ENCODE measurements around the gene KLKB1.

Gene KLKB1

GRCh38 chr4:186227221-186227620 is at the start of gene KLKB1:
Gene KLKB1, plus strand, starts transcription at chr4:186227507. Its CDS starts 689 bp downstream, at chr4:186228196.
- no peak for DNase-seq (ENCODE audit: low read depth in 2 of 2)

GRCh38 chr4:186188107-186188506 is 39.2 kb upstream of the KLKB1 start:
- DNase-seq (ENCODE audit: low read depth in 2 of 2): no peak

DNA sequence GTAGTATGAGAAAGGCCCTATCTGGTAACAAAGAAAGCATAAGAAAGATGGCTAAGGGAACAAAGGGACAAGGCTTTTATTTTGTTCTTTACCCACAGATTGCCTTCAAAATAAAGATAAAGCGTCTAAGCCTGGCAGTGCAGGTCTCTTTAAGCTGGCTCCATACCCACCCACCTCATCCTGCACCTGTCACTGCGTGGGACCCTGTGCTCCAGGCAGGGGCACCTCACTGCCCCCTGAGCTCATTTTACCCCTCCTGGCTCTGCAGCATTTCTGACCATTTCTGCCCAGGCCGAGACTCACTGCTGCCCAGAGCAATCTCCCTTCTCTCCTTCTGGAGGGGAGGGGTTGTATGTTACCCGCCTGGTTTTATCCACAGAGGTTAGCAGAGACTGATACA is 37.7 kb upstream of the KLKB1 start:
- no peak for DNase-seq (ENCODE audit: low read depth in 2 of 2)

- DNase-seq (ENCODE audit: low read depth in 2 of 2): peak; percentile 24 to 34
Measured at GRCh38 chr4:186190581-186191199, 36.6 kb upstream of the KLKB1 start.

GRCh38 chr4:186191200-186192065 is 35.9 kb upstream of the KLKB1 start, which contains the start of gene CYP4V2:
Gene CYP4V2, plus strand, starts transcription at chr4:186191567. Its CDS starts 257 bp downstream, at chr4:186191824.
- peak; percentile 74 to 78 for DNase-seq (ENCODE audit: low read depth in 2 of 2)

GRCh38 chr4:186192066-186192612 is 35.2 kb upstream of the KLKB1 start:
- DNase-seq (ENCODE audit: low read depth in 2 of 2): peak in 1 of 2 donors; percentile 11

DNA sequence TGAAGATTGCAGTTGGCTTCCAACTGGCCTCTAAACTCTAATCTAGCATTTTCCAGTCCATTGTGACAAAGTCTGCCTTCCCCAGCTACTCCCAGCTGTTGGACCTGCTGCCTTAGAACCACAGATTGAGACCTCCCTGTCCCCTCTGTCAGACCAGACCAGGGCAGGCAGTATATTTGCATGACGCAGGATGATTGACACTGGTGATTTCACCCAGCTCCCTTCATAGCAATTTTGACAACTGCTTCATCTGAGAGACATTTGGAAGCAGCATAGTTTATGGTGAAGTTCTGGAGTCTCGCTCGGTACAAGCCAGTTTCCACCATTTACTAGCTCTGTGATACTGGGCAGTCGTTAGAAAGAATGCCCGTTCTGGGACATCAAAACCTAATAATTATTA is 33.5 kb upstream of the KLKB1 start:
- DNase-seq (ENCODE audit: low read depth in 2 of 2): no peak

DNA sequence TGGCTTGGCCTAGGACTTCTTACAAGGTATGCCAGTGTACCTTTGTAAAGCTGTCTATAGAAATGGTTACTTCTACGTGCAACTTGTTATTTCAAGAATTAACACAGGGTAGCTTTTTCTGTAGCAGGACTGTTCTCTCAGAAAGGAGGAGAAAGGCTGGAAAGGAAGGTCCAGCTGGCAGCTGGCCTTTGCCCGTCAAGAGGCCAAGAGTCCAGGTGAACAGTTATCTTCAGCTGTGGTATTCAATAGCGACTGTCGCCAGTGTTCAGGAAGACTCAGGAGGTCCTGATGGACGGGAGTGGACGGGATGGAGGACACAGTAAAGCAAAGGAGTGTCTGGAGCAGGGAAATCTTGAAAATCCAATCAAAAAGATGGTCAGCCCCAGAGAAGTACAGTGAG is 31.2 kb upstream of the KLKB1 start:
- DNase-seq (ENCODE audit: low read depth in 2 of 2): no peak

- DNase-seq (ENCODE audit: low read depth in 2 of 2): no peak
Measured at GRCh38 chr4:186200516-186200915, 26.8 kb upstream of the KLKB1 start.

GRCh38 chr4:186201010-186201409 is 26.3 kb upstream of the KLKB1 start:
- DNase-seq (ENCODE audit: low read depth in 2 of 2): no peak

- DNase-seq (ENCODE audit: low read depth in 2 of 2): peak in 1 of 2 donors; percentile 17
Measured at GRCh38 chr4:186201535-186202230, 25.6 kb upstream of the KLKB1 start.

DNA sequence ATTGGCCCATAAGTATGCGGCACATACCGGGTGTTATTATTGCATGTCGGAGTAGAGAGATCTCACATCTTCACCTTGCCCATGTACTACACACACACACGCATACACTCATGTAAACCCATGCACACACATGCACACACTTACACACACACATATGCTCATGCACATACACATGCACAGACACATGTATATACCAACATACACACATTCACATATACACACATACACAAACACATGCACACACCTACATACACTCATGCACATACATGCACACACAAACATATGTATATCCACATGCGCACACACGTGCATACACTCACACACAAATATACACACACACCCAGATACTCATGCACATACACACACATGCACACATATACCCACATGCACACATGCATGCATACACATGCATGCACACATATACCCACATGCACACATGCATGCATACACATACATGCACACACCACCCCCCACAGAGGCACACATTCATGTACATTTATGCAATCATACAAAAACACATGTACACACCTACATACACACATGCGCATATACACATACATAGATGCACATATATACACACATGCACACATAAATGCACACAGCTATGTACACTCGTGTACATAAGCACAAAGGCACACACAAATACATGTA is 24.7 kb upstream of the KLKB1 start:
- DNase-seq (ENCODE audit: low read depth in 2 of 2): no peak

DNA sequence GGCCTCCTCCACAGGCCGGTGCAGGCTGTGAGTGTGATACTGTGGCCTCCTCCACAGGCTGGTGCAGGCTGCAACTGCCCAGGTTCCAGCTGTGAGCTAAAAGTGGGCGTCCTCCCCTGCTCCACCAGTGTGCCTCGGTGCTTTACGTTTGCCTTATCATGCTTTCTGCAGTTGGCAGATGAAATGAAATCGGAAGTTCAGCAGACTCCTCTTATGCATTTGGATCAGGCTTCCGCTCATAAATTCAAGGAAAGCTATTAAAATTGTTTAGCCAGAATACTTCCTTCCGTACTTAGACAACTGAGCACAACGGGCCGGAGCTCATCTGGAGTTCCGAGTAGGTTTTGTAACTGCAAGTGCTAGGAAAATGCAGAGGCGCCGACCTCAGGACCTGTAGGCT is 23.9 kb upstream of the KLKB1 start:
- DNase-seq (ENCODE audit: low read depth in 2 of 2): no peak

GRCh38 chr4:186204103-186204559 is 23.2 kb upstream of the KLKB1 start:
- peak in 1 of 2 donors; percentile 57 for DNase-seq (ENCODE audit: low read depth in 2 of 2)

- no peak for DNase-seq (ENCODE audit: low read depth in 2 of 2)
Measured at GRCh38 chr4:186204686-186205085, 22.6 kb upstream of the KLKB1 start.

DNA sequence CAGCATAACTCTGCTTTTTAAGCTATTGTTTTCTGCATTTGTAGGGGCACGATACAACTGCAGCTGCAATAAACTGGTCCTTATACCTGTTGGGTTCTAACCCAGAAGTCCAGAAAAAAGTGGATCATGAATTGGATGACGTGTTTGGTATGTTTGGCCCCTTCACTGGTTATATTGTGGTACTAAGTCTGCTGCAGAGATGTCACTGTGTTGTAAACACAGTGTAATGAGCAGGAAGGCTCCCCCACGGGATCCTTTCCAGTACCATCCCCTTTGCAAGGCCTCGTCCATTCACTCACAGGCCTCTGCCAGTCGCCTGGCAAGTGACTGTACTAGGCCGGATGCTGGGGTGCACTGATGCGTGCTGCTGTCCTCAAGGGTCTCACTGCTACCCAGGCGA is 22.2 kb upstream of the KLKB1 start:
- no peak for DNase-seq (ENCODE audit: low read depth in 2 of 2)

DNA sequence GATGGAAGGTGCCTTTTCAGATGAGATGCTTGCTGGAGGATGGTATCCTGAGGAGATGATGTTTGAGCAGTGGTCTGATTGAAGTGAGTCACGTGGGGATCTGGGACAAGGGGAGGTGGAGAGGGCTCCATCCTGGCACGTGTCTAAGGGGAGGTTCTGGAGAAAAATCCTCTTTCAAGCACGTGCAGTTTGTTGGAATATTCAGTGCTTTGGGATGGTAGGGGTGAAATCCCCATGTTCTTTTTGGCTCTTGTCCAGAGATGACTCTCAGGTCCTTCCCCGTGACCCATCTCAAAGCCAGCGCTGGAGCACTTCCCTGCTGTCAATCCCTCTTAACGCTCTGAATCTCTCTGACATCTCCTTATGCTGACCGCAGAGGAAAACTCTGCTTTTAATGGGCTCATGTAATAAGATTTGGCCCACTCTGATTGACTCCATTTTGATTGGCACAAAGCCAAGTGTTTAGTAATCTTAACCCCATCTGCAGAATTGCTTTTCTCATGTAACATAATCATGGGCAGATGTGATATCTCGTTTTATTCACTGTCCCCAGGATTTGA is 10.8 kb upstream of the KLKB1 start:
- no peak for DNase-seq (ENCODE audit: low read depth in 2 of 2)

DNA sequence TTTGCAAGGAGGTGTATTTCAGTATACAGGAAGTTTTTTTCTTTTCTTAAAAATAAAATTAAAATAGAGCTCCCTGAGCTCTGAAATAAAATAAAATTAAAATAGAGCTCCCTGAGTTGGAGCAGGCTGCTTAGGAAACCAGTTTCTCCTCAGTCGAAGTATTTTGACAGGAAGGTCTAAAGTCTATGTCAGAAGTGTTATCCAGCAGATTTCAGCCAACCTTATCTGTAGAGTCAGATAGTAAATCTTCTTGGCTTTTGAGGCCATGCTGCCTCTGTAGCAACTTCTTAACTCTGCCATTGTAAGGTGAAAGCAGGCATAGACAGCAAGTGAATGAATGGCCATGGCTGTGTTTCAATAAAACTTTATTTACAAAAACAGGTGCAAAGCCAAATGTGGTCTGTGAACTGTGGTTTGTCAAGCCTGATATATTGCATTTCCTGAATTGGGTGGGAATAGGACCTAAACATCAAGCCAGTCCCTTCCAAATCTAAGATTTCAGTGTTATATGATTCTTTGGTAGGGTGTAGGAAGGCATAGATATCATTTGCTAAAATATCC is 9.5 kb upstream of the KLKB1 start:
- no peak for DNase-seq (ENCODE audit: low read depth in 2 of 2)

GRCh38 chr4:186221624-186222023 is 5.7 kb upstream of the KLKB1 start:
- DNase-seq (ENCODE audit: low read depth in 2 of 2): no peak

- no peak for DNase-seq (ENCODE audit: low read depth in 2 of 2)
Measured at GRCh38 chr4:186225848-186226247, 1.5 kb upstream of the KLKB1 start.
